GM12865 (cell line): Measurements from ENCODE around the gene NDUFB4.
"Not testable (repeated sequence)": the region's sequence is repeated elsewhere in the genome, so short reads cannot be mapped to it uniquely, and the experiment has no call there.

Experiments used
- DNase-seq: peaks from one replicate; pipeline ENCODE4 v3.0.0; 2010; ENCODE audit warnings: low read depth
- H3K4me3 ChIP-seq: 2 replicates; pipeline ENCODE4 v1.5.1; 2011; ENCODE audit warnings: mild to moderate bottlenecking, low read depth, low read length, control low read depth
- CTCF ChIP-seq: IDR thresholded peaks from 2 replicates; pipeline ENCODE4 v1.5.1; 2011; ENCODE audit warnings: low read length, control low read depth, low read depth, inconsistent platforms; ENCODE audit not compliant: insufficient read depth; ENCODE audit errors: missing control alignments

Gene NDUFB4

GRCh38 chr3:120622870-120623726 lies 27.0 kb downstream of the NDUFB4 start:
- TF ChIP-seq CTCF: peak; percentile 22
- H3K4me3 ChIP-seq: no peak overlapping the region
- DNase-seq: peak; percentile 33

- TF ChIP-seq CTCF: no peak
- DNase-seq: no peak
- H3K4me3 ChIP-seq: no peak overlapping the region
These were observed 27.6 kb downstream of the NDUFB4 start for GRCh38 chr3:120623727-120624093.

- DNase-seq: no peak
- no peak overlapping the region for H3K4me3 ChIP-seq
- no peak for TF ChIP-seq CTCF
These were observed 29.0 kb downstream of the NDUFB4 start for GRCh38 chr3:120625159-120625586.

GRCh38 chr3:120634539-120634938 lies 38.4 kb downstream of the NDUFB4 start:
- H3K4me3 ChIP-seq: no peak overlapping the region
- no peak for TF ChIP-seq CTCF
- DNase-seq: no peak

- no peak for DNase-seq
- TF ChIP-seq CTCF: no peak
- H3K4me3 ChIP-seq: no peak overlapping the region
These were observed 40.8 kb downstream of the NDUFB4 start for GRCh38 chr3:120636795-120637401.

GRCh38 chr3:120637851-120638559 lies 41.9 kb downstream of the NDUFB4 start:
- no peak overlapping the region for H3K4me3 ChIP-seq
- no peak for TF ChIP-seq CTCF
- no peak for DNase-seq

GRCh38 chr3:120638820-120639219 lies 42.7 kb downstream of the NDUFB4 start:
- H3K4me3 ChIP-seq, DNase-seq: not testable (repeated sequence)
